Right lobe of liver (tissue), 4 donors: ENCODE data around the gene DDC.

Source experiments
- POLR2A ChIP-seq: fragments of 450-650 bp; IDR thresholded peaks from one replicate; pipeline ENCODE4 v1.6.1; 2017; ENCODE audit warnings: antibody characterized with exemption, mild to moderate bottlenecking
- TF ChIP-seq, protein P1 (sequence below), 4 donors: fragments of 200-600 bp in 3 of 4; fragments of 450-650 bp in 1 of 4; IDR thresholded peaks; one replicate each; pipeline versions ENCODE4 v1.5.1 to v1.8.0; 2016 to 2022; ENCODE audit warnings: antibody characterized with exemption in 4 of 4, mild to moderate bottlenecking in 2 of 4
- donor health status: DM: no; HTN: no; CAD: no.
- donor health status: DM: no; HTN: no; CAD: no.
- donor health status: DM: no; HTN: yes; CAD: no.

DNA sequence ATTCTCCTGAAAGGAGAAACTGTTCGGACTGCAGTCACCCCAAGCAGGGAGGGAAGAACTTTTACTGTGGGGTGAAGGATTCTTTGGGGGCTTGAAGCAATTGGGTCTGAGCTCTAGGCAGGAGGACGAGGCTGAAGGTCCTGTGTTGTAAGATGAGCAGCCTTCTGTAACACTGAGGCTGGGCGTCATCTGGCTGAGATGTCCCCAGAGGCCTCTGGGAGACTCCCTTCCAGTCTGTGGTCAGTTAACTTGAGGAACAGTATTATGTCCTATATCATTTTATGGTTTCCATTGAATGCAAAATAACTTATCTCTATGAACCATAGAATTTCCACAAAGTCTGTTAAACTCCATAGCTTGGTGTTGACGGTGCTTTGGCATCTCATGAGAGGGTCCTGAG, 141.3 kb downstream of the DDC start:
- TF ChIP-seq, protein P1, sequence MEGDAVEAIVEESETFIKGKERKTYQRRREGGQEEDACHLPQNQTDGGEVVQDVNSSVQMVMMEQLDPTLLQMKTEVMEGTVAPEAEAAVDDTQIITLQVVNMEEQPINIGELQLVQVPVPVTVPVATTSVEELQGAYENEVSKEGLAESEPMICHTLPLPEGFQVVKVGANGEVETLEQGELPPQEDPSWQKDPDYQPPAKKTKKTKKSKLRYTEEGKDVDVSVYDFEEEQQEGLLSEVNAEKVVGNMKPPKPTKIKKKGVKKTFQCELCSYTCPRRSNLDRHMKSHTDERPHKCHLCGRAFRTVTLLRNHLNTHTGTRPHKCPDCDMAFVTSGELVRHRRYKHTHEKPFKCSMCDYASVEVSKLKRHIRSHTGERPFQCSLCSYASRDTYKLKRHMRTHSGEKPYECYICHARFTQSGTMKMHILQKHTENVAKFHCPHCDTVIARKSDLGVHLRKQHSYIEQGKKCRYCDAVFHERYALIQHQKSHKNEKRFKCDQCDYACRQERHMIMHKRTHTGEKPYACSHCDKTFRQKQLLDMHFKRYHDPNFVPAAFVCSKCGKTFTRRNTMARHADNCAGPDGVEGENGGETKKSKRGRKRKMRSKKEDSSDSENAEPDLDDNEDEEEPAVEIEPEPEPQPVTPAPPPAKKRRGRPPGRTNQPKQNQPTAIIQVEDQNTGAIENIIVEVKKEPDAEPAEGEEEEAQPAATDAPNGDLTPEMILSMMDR (IDR thresholded peaks at IDR 0.05): no peak
- TF ChIP-seq POLR2A: no peak
